Measurements from ENCODE around the gene NPIPA3.
"Not testable (repeated sequence)": the region's sequence is repeated elsewhere in the genome, so short reads cannot be mapped to it uniquely, and the experiment has no call there.

The NPIPA3 gene

GRCh38 chr16:14742273-14743128 is 39.3 kb downstream of the NPIPA3 start, which contains the start of gene NPIPA2:
TSS of gene NPIPA2 (plus strand) at chr16:14742533. CDS start at chr16:14748066, 5,533 bp downstream.
- DNase-seq, result not testable (repeated sequence)

GRCh38 chr16:14773654-14774053 is 70.4 kb downstream of the NPIPA3 start:
- not testable (repeated sequence) for DNase-seq

DNA sequence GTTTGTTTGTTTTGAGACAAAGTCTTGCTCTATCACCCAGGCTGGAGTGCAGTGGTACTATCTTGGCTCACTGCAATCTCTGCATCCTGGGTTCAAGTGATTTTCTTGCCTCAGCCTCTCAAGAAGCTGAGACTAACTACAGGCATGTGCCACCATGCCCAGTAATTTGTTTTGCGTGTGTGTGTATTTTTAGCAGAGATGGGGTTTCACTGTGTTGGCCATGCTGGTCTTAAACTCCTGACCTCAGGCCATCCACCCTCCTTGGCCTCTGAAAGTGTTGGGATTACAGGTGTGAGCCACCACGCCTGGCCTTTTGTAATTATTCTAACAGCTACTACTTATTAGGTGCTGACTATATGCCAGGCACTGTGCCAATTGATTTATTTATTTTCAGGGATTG is 72.4 kb downstream of the NPIPA3 start:
- DNase-seq, result not testable (repeated sequence)
